HCT116 (cell line): ENCODE data around the gene EXD3. TPM values are rescaled to one million over a fixed set of nuclear protein-coding genes. Genes with fewer than 3 reads are reported as not detected.

ENCODE experiments used
- ATAC-seq: fragments of 200-7000 bp; cut with Tn5 transposase; 2 replicates; pipeline ENCODE4 v1.9.1; 2020; ENCODE audit warnings: mild to moderate bottlenecking, moderate library complexity
- BruUV-seq: library from RNA; stranded (reverse); fragments of 400-500 nt; replicated peaks from 2 replicates; lab custom pipeline; 2021; lab: Mats Ljungman, UMichigan
- CTCF ChIA-PET: fragments of 300-600 bp; sonication (Branson Sonifier 250); formaldehyde crosslinking; loops from one replicate; lab custom pipeline; 2021; ENCODE audit warnings: antibody characterized with exemption; lab: Charles Lee
- POLR2A ChIA-PET: fragments of 300-600, 350-600 bp; sonication (Branson Sonifier 250); formaldehyde crosslinking; loops from one replicate; lab custom pipeline; 2021; ENCODE audit warnings: antibody characterized with exemption; lab: Charles Lee
- RAD21 ChIA-PET, 2 experiments: fragments of 300-600 bp; sonication (Branson Sonifier 250); formaldehyde crosslinking; loops; one replicate each; lab custom pipeline; 2023; ENCODE audit warnings: low total read pairs in 2 of 2; ENCODE audit not compliant: uncharacterized antibody in 2 of 2, unreplicated experiment in 2 of 2, low non-redundant PET in 1 of 2; lab: Charles Lee
- DNase-seq: peaks from one replicate; pipeline ENCODE4 v3.0.0-alpha.2; 2010; ENCODE audit warnings: low read depth, low spot score
- H2AFZ ChIP-seq: fragments of 200-600 bp; shearing (Covaris generic), sonication (generic); 2 replicates; pipeline ENCODE4 v1.6.1; 2017; ENCODE audit warnings: low read depth, mixed run types, mixed read lengths, antibody characterized with exemption, low read length; ENCODE audit not compliant: poor library complexity, severe bottlenecking
- H3K27ac ChIP-seq: 2 replicates; pipeline ENCODE4 v1.5.1; 2012; ENCODE audit warnings: low read depth, low read length
- H3K27me3 ChIP-seq: fragments of 200-600 bp; sonication (generic); 2 replicates; pipeline ENCODE4 v1.6.1; 2016; ENCODE audit warnings: mixed run types, low read length, mixed read lengths; ENCODE audit not compliant: insufficient read depth
- H3K36me3 ChIP-seq, 2 experiments: fragments of 200-500 bp in 1 of 2; fragments of 200-600 bp in 1 of 2; sonication (Bioruptor generic) in 1 of 2; sonication (generic) in 1 of 2; 2 replicates each; pipeline versions ENCODE4 v1.5.1 to v1.6.1; 2014 to 2016; ENCODE audit warnings: low read length in 2 of 2, inconsistent platforms in 1 of 2, mixed read lengths in 1 of 2, mixed run types in 1 of 2; ENCODE audit not compliant: insufficient read depth in 2 of 2, control insufficient read depth in 1 of 2
- H3K4me1 ChIP-seq, 2 experiments: fragments of 200-600 bp in 1 of 2; sonication (generic) in 1 of 2; 2 replicates each; pipeline versions ENCODE4 v1.5.1 to v1.6.1; 2012 to 2017; ENCODE audit warnings: low read length in 2 of 2, inconsistent platforms in 1 of 2, mild to moderate bottlenecking in 1 of 2, mixed read lengths in 1 of 2, mixed run types in 1 of 2, moderate library complexity in 1 of 2; ENCODE audit not compliant: insufficient read depth in 2 of 2, control insufficient read depth in 1 of 2
- H3K4me2 ChIP-seq: fragments of 200-600 bp; sonication (generic); 2 replicates; pipeline ENCODE4 v1.6.1; 2017; ENCODE audit warnings: mixed run types, low read length, mixed read lengths
- H3K4me3 ChIP-seq, 2 experiments: fragments of 200-600 bp in 1 of 2; sonication (generic) in 1 of 2; replicated peaks in 1 of 2; 2 replicates each; pipeline ENCODE4 v1.5.1; 2011 to 2016; ENCODE audit warnings: low read length in 2 of 2, control low read depth in 1 of 2, low read depth in 1 of 2, mild to moderate bottlenecking in 1 of 2, mixed read lengths in 1 of 2, mixed run types in 1 of 2
- H3K79me2 ChIP-seq: fragments of 200-600 bp; sonication (generic); 2 replicates; pipeline ENCODE4 v1.6.1; 2017; ENCODE audit warnings: mild to moderate bottlenecking, mixed run types, low read length, moderate library complexity, mixed read lengths; ENCODE audit not compliant: insufficient read depth
- H3K9ac ChIP-seq: fragments of 200-600 bp; sonication (generic); 2 replicates; pipeline ENCODE4 v1.6.1; 2016; ENCODE audit warnings: low read length, mixed read lengths
- H3K9me2 ChIP-seq: fragments of 200-600 bp; sonication (generic), shearing (Covaris generic); 2 replicates; pipeline ENCODE4 v1.6.1; 2017; ENCODE audit warnings: mixed run types, mild to moderate bottlenecking, moderate library complexity; ENCODE audit not compliant: insufficient read depth
- H3K9me3 ChIP-seq, 2 experiments: fragments of 200-500 bp in 1 of 2; fragments of 200-600 bp in 1 of 2; sonication (Bioruptor generic) in 1 of 2; sonication (generic) in 1 of 2; 2 replicates each; pipeline ENCODE4 v1.6.1; 2014 to 2017; ENCODE audit warnings: low read length in 2 of 2, mixed read lengths in 2 of 2, inconsistent platforms in 1 of 2, low read depth in 1 of 2, mild to moderate bottlenecking in 1 of 2, mixed run types in 1 of 2, moderate library complexity in 1 of 2; ENCODE audit not compliant: control insufficient read depth in 1 of 2, insufficient read depth in 1 of 2
- H4K20me1 ChIP-seq: fragments of 200-600 bp; sonication (generic), shearing (Covaris generic); 2 replicates; pipeline ENCODE4 v1.6.1; 2017; ENCODE audit warnings: mixed run types, mild to moderate bottlenecking, moderate library complexity; ENCODE audit not compliant: insufficient read depth
- CBX3 ChIP-seq: IDR thresholded peaks from 2 replicates; pipeline ENCODE4 v1.6.1; 2012; ENCODE audit warnings: low read depth
- CEBPB ChIP-seq: IDR thresholded peaks from 2 replicates; pipeline ENCODE4 v1.6.1; 2012; ENCODE audit warnings: low read depth
- ELF1 ChIP-seq: IDR thresholded peaks from 2 replicates; pipeline ENCODE4 v1.6.1; 2012; ENCODE audit warnings: low read depth, borderline replicate concordance
- EZH2 ChIP-seq: fragments of 200-600 bp; sonication (generic); IDR thresholded peaks from 2 replicates; pipeline ENCODE4 v1.6.1; 2017; ENCODE audit warnings: antibody characterized with exemption, mixed run types
- EZH2phosphoT487 ChIP-seq: fragments of 200-600 bp; IDR thresholded peaks from 2 replicates; pipeline ENCODE4 v1.6.1; 2018; ENCODE audit warnings: antibody characterized with exemption, borderline replicate concordance
- FOSL1 ChIP-seq: IDR thresholded peaks from 2 replicates; pipeline ENCODE4 v1.6.1; 2012; ENCODE audit warnings: low read depth
- JUND ChIP-seq: IDR thresholded peaks from 2 replicates; pipeline ENCODE4 v1.6.1; 2012
- MAX ChIP-seq: IDR thresholded peaks from 2 replicates; pipeline ENCODE4 v1.6.1; 2012
- POLR2AphosphoS5 ChIP-seq: IDR thresholded peaks from 2 replicates; pipeline ENCODE4 v1.6.1; 2011; ENCODE audit warnings: mild to moderate bottlenecking, low read depth, low read length, moderate library complexity
- SIN3A ChIP-seq: IDR thresholded peaks from 2 replicates; pipeline ENCODE4 v1.6.1; 2012; ENCODE audit warnings: low read depth
- SP1 ChIP-seq: IDR thresholded peaks from 2 replicates; pipeline ENCODE4 v1.6.1; 2012; ENCODE audit warnings: low read depth
- SRF ChIP-seq: IDR thresholded peaks from 2 replicates; pipeline ENCODE4 v1.6.1; 2012; ENCODE audit warnings: low read depth
- TCF7L2 ChIP-seq: IDR thresholded peaks from 2 replicates; pipeline ENCODE4 v1.7.0; 2011; ENCODE audit warnings: borderline replicate concordance, inconsistent platforms; ENCODE audit not compliant: insufficient read depth, insufficient read length; ENCODE audit errors: extremely low read depth
- ZFX ChIP-seq: fragments of 450-650 bp; IDR thresholded peaks from 2 replicates; pipeline ENCODE4 v1.6.1; 2017
- intact Hi-C: fragments of 100-400 bp; cut with micrococcal nuclease; formaldehyde crosslinking; loops from 2 replicates; pipeline ENCODE4 v1.10.0; 2022
- total RNA-seq: library from RNA; stranded (reverse); gene quantifications from one replicate; pipeline ENCODE4 v1.2.1, GENCODE V29; 2021; ENCODE audit not compliant: unreplicated experiment
- TF ChIP-seq, protein P1 (sequence below), 3 experiments: fragments of 200-600 bp in 1 of 3; sonication (generic) in 1 of 3; IDR thresholded peaks in 2 of 3; conservative IDR thresholded peaks in 1 of 3; 2 replicates each; pipeline ENCODE4 v1.5.1; 2012 to 2017; ENCODE audit warnings: low read depth in 2 of 3, low read length in 2 of 3, antibody characterized with exemption in 1 of 3, borderline replicate concordance in 1 of 3, control low read depth in 1 of 3, mild to moderate bottlenecking in 1 of 3, mixed read lengths in 1 of 3, mixed run types in 1 of 3, moderate library complexity in 1 of 3; ENCODE audit not compliant: insufficient read depth in 1 of 3
- TF ChIP-seq, protein P2 (sequence below): IDR thresholded peaks from 2 replicates; pipeline ENCODE4 v1.6.1; 2012

The EXD3 gene
- total RNA-seq, 1 experiment from 2014 or later, result 25.4 TPM

- CTCF ChIA-PET, result interaction anchor here (0.9 kb wide), 1 partner anchor 18 kb away, joined by 3 read pairs; the partner anchor contains the start of gene NRARP
- H3K4me2 ChIP-seq, result no peak overlapping the region
- POLR2A ChIA-PET, result no interaction called here
These were observed 102.2 kb downstream of the EXD3 start for GRCh38 chr9:137320555-137321384.

GRCh38 chr9:137319739-137320551 lies 103.0 kb downstream of the EXD3 start:
- intact Hi-C loops, result no loop called here
- CTCF ChIA-PET, result interaction anchor here (0.6 to 1.2 kb wide), 3 partner anchors 18 to 109 kb away, joined by 3 to 8 read pairs (median 3); partner anchors contain the start of genes EXD3, NOXA1 and NRARP
- RAD21 ChIA-PET, result no interaction called here
- no peak for TF ChIP-seq ELF1
- TF ChIP-seq EZH2, result no peak
- TF ChIP-seq TCF7L2, result no peak
- TF ChIP-seq, protein P1, sequence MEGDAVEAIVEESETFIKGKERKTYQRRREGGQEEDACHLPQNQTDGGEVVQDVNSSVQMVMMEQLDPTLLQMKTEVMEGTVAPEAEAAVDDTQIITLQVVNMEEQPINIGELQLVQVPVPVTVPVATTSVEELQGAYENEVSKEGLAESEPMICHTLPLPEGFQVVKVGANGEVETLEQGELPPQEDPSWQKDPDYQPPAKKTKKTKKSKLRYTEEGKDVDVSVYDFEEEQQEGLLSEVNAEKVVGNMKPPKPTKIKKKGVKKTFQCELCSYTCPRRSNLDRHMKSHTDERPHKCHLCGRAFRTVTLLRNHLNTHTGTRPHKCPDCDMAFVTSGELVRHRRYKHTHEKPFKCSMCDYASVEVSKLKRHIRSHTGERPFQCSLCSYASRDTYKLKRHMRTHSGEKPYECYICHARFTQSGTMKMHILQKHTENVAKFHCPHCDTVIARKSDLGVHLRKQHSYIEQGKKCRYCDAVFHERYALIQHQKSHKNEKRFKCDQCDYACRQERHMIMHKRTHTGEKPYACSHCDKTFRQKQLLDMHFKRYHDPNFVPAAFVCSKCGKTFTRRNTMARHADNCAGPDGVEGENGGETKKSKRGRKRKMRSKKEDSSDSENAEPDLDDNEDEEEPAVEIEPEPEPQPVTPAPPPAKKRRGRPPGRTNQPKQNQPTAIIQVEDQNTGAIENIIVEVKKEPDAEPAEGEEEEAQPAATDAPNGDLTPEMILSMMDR (IDR thresholded peaks at IDR 0.05 in 2 of 3, conservative IDR thresholded peaks at IDR 0.05 in 1 of 3; ENCODE audit: borderline replicate concordance in 1 of 3, insufficient read depth in 1 of 3, low read depth in 2 of 3, low read length in 2 of 3), result no peak
- no peak for TF ChIP-seq CBX3
- no peak for TF ChIP-seq SRF
- TF ChIP-seq EZH2phosphoT487, result no peak
- no peak for TF ChIP-seq JUND
- no peak for TF ChIP-seq POLR2AphosphoS5
- no peak for TF ChIP-seq FOSL1
- no peak for TF ChIP-seq SP1
- TF ChIP-seq MAX, result no peak
- TF ChIP-seq CEBPB, result no peak
- TF ChIP-seq SIN3A, result no peak
- no peak for TF ChIP-seq ZFX
- TF ChIP-seq, protein P2, sequence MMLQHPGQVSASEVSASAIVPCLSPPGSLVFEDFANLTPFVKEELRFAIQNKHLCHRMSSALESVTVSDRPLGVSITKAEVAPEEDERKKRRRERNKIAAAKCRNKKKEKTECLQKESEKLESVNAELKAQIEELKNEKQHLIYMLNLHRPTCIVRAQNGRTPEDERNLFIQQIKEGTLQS, result no peak

More at GRCh38 chr9:137320555-137321384, 102.2 kb downstream of the EXD3 start:
- Histone ChIP-seq H3K4me1 (peaks cover 6 to 12% of the 10 kb centered on the region in 2 experiments; a peak in 3 of 4 replicates), H2AFZ (no peak overlapping the region), H3K27ac (no peak overlapping the region), H3K4me3 (no peak overlapping the region), H3K9me3 (no peaks in the 10 kb centered on the region), H3K9ac (no peak overlapping the region), H3K9me2 (no peaks in the 10 kb centered on the region), H3K27me3 (no peaks in the 10 kb centered on the region), H3K79me2 (no peaks in the 10 kb centered on the region), H4K20me1 (no peaks in the 10 kb centered on the region), H3K36me3 (no peaks in the 10 kb centered on the region)
- TF ChIP-seq SP1, result no peak
- ATAC-seq, result no peak
- no TSS peak for BruUV-seq
- RAD21 ChIA-PET, result no interaction called here
- intact Hi-C loops, result no loop called here
- no peak for DNase-seq

More at GRCh38 chr9:137319739-137320551, 103.0 kb downstream of the EXD3 start:
- Histone ChIP-seq H4K20me1 (no peaks in the 10 kb centered on the region), H3K9ac (no peak overlapping the region), H3K9me3 (no peaks in the 10 kb centered on the region), H2AFZ (no peak overlapping the region), H3K79me2 (no peaks in the 10 kb centered on the region), H3K4me1 (peaks cover 10 to 20% of the 10 kb centered on the region in 2 experiments; a peak in 3 of 4 replicates), H3K4me3 (no peak overlapping the region), H3K27me3 (no peaks in the 10 kb centered on the region), H3K36me3 (no peaks in the 10 kb centered on the region), H3K9me2 (no peaks in the 10 kb centered on the region), H3K27ac (no peak overlapping the region), H3K4me2 (no peak overlapping the region)
- POLR2A ChIA-PET, result no interaction called here
- BruUV-seq, result no TSS peak
- DNase-seq (no peak), ATAC-seq (no peak)
